HG03196 (cell line): ENCODE measurements around the gene FBXW11.
A peak's percentile ranks its signal among the peaks of the same experiment; 100 is the strongest.
"Not testable (repeated sequence)": the region's sequence is repeated elsewhere in the genome, so short reads cannot be mapped to it uniquely, and the experiment has no call there.

Experiments
- ATAC-seq: cut with Tn5 transposase; IDR thresholded peaks from one replicate; pipeline ENCODE4 v1.9.1; 2021; ENCODE audit not compliant: unreplicated experiment

FBXW11 gene

DNA sequence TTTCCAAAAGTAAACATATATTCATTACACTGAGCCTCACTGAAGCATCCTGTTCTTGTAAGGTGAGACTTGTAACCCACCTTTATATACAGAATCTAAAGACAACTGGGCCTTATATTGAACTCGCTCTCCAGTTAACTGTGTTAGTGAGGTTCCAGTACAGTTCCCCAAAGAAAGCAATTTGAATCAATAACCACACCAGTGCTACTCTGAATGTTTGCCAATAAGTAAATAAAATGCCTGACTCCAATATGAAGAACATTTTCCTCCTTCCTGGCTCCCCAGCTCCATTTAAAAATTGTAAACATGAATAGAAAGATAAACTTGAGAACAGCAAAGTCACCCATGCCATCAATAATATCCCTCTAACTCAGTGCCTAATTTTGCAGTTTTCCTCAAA lies 50.1 kb downstream of the FBXW11 start:
- ATAC-seq, result no peak

DNA sequence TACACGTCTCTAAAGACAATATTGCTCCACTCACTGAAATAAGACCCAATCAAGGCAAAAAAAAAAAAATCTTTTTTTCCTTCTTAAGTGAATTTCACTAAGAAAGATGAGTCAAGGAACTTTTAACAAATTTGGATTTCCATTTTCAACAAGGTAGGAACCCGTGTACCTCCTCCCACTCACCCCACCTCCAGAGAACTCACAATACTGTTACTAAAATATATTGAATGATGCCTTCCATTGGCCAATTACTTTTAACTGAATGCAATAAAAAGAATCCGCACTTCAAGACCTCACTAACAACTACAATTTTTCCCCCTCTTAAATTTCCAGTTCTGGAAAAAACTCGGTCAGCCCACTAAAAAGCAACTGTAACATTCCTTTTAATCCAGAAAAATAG lies 50.7 kb downstream of the FBXW11 start:
- ATAC-seq, result no peak

DNA sequence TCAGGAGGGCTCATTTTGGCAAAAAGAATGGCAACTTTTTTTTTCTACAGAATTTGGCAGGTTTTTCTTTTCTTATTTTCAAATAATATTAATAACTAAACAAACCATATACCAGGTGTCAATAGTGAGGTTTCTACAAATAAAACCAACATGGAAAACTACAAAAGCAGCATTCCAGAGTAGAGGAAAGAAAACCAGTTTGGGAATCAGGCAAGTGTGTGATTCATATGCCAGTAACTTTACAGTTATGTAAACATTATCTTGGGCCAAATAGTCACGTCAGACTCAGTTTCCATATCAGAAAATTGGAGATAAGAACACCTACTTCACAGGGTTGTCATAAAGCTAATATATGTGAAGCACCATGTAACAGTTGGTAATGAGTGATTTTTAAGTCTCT lies 51.7 kb downstream of the FBXW11 start:
- no peak for ATAC-seq

DNA sequence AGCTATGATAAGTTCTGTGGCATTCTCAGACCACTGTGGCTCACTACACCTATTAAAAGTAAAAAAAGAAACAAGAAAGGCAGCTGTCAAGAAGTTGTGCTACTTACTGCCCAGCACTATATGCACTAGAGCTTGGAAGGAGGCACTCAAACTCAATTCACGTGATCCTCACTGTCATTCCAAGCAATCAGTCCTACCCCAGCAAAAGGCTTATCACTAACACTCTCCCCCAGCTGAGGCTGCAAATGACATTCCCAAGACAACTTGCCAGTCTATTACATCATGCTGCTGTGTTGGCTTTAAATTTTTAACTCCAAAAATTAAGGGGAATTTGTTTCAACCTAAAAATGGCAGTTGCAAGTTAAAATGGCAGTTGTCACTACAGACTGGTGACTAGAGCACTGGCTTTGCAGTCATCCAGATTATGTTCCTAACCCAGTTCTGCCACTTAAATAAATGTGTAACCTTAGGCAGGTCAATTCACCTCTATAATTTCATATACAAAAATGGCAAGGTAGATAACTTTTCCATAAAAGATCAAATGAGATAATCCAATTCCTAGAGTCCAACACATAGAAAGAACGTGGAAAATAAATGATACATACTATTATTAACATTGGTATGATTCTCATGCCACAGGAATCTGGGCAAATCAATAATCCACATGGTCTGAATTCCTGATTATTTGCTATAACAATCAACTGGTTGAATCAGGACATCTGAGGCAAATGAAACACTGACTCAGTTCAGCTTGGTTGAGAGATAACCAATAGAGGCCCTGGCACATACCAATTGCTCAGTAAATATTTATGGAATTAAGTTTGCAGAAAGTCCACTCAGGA lies 52.4 kb downstream of the FBXW11 start:
- no peak for ATAC-seq

DNA sequence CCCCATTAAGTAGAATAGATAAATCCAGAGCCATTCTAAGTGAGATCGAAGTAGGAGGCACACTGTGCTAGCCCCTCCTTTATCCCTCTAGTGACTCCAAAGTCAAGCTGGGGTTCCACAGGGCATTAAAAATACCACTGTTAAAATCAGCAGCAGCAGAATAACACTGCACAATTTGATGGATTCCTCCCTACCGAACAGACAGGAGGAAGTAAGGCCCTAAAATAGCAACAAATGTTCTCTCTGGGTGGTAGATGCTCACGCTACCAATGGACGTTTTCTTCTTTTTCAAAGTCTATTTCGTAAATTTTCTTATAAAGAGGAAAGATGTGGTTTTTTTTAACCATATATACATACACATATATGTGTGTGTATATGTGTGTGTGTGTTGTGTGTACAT lies 54.4 kb downstream of the FBXW11 start:
- no peak for ATAC-seq

DNA sequence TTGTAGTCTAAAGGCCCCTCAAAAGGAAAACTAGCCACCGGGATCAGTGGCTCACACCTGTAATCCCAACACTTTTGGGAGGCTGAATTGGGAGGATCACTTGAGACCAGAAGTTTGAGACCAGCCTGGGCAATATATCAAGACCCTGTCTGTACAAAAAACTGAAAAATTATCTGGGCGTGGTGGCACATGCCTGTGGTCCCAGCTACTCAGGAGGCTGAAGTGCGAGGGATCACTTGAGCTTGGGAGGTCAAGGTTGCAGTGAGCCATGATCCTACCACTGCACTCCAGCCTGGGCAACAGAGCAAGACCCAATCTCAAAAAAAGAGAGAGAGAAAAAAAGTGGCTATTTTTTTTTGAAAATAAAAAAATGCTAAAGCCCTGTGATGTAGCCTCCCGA lies 55.2 kb downstream of the FBXW11 start:
- no peak for ATAC-seq

DNA sequence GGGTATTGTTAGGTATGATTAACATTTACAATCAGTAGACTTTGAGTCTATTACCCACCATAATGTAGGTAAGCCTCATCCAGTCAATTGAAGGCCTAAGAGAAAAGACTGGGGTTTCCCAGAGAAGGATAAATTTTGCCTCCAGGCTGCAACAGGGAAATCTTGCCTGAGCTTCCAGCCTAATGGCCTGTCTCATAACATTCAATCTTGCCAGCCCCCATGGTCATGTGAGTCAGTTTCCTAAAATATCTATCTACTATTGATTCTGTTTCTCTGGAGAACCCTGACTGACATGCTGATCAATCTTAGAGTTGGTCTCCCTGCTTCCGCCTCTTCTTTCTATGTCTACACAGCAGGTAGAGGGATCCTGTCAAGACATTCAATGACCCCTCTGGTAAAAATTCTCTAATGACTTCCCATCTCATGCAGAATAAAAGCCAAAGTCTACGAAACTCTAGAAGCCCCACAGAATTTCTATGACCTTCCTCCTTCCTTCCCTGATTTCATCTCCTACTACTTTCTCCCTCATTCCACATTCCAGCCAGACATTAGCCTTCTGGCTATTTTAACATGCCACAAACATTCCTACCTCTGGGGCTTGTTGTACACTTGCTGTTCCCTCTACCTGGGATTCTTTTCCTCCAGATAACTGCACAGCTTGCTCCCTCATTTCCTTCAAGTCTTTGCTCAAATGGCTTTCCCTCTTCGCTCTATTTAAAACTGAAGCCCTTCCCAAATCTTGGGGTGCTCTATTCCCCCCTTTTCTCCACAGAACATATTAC lies 60.2 kb downstream of the FBXW11 start:
- ATAC-seq, result no peak

DNA sequence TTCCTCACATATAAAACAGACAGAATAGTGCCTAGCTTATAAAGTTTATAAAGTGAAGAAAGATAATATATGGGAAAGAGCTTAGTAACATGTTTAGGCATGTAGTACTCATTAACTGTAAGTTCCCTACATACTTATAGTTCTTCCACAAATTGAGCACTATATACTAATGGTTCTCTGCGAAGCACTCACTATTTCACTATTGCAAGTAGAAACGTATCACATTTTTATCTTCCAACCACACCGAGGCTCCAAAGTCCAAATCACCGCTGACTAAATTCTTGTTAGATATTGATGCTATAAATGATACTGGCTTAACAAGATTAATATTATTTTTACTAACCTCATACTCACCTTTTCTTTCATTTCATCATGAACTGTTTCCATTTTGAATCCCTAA lies 61.0 kb downstream of the FBXW11 start:
- no peak for ATAC-seq

DNA sequence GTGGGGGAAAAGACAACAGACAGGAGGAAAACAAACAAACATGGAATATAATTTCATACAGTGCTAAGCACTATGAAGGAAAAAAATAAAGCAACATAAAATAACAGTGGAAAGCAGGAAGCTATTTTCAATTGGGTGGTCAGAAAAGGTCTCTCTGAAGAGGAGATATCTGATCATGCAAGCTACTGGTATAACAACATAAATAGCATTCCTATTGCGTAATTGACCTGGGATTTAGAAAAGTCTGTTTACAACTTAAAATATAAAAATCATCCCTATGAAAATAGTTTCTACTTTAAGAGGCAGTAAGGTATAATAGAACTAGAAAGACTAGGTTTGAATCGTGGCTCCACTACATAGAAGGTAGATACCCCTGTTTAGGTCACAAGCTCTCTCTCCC lies 61.4 kb downstream of the FBXW11 start:
- no peak for ATAC-seq

DNA sequence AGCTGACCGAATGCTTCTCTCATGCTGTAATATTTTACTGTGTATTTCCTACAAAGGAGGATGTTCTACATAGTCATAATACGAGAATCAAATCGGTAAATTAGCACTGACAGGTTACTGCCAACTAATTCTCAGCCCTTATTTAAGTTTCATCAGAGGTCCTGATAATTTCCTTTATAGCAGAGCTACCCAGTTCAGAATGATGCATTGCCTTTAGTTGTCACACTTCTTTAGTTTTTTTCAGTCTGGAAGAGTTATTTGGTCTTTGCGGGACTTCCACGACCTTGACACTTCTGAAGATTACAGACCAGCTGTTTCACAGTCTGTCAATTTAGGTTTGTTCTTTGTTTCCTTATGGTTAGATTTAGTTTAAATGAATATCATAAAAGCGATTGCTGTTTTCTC lies 64.3 kb downstream of the FBXW11 start:
- ATAC-seq, result not testable (repeated sequence)

DNA sequence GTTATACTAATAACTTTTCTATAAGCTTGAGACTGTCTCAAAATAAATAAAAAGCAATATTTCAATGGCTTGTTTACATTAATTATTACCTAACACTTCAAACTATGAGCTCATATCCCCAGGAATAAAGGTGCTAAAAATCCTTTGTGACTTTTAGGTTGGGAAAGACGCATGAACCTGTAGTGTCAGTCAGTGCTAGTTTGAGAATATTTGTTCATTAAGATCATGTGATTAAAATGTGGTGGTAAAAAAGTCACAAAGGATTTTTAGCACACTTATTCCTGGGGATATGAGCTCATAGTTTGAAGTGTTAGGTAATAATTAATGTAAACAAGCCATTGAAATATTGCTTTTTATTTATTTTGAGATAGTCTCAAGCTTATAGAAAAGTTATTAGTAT lies 64.8 kb downstream of the FBXW11 start:
- not testable (repeated sequence) for ATAC-seq

DNA sequence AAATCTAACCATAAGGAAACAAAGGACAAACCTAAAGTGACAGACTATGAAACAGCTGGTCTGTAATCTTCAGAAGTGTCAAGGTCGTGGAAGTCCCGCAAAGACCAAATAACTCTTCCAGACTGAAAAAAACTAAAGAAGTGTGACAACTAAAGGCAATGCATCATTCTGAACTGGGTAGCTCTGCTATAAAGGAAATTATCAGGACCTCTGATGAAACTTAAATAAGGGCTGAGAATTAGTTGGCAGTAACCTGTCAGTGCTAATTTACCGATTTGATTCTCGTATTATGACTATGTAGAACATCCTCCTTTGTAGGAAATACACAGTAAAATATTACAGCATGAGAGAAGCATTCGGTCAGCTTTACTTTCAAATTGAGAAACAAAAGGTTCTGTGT lies 65.2 kb downstream of the FBXW11 start:
- ATAC-seq, result not testable (repeated sequence)

DNA sequence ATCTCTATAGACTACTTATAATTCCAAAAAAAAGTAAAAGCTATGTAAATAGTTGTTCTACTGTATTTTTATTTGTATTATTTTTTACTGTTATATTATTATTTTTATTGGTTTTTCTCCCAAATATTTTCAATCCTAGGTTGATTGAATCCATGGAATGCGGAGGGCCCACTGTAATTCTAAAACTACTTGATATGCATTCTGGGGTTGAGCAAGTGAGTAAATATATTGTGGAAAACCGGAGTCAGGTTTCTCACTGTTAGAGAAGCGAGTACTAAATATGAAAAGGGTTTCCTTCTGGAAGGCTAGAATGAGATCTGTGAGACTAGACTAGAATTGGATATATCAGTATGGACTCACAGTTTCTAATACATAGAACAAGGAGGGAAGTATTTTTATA lies 66.5 kb downstream of the FBXW11 start:
- ATAC-seq, result no peak

DNA sequence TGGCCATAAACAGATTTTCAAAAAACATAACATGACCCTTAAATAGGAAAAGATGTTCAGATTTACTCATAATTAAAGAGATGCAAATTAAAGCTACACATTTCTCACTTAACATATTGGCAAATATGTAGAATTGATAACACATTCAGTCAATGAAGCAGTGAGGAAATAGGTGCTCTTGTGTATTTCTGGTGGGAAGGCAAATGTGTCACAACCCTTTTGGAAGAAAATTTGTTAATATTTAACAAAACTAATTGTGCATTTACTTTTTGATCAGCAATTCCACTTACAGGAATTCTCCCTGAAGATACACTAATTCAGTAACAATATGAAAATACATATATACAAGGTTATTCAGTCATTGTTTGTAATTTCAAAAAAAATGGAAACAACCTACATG lies 68.1 kb downstream of the FBXW11 start:
- ATAC-seq, result no peak

DNA sequence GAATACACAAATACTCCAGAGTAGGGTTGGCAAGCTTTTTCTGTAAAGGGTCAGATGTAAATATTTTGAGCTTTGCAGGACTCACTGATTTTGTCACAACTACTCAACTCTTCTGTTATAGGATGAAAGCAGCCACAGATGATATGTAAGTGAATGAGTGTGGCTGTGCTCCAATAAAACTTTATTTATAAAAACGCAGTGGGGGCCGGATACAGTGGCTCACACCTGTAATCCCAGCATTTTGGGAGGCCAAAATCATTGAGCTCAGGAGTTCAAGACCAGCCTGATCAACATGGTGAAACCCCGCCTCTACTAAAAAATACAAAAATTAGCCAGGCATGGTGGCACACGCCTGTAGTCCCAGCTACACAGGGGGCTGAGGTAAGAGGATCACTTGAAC lies 69.1 kb downstream of the FBXW11 start:
- no peak for ATAC-seq

DNA sequence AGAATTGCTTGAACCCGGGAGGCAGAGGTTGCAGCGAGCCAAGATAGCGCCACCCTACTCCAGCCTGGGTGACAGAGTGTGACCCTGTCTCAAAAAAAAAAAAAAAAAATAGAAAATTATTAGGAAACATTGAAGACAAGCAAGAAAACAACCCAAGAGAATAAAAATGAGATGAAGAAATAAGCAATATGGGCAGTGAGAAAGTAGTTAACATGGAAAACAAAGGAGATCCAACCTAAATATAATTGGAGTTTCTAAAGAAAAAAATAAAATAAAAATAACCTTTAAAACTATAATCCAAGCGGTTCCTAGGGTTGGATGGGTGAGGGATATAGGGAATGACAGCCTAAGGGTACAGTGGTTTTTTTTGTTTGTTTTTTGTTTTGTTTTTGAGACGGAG lies 71.9 kb downstream of the FBXW11 start:
- ATAC-seq, result no peak

DNA sequence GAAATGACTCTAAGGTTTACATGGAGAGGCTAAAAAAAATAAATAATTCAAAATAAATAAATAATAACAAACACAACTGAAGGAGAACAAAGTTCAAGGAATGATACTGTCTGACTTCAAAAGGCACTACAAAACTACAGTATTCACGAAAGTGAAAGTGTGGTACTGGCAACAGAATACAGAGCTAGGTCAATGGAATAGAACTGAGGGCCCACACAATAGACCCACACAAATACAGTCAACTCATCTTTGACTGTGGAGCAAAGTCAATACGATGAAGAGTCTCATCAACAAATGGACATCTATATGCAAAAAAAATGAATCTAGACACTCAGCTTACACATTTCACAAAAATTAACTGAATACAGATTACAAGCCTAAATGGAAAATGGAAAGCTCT lies 75.3 kb downstream of the FBXW11 start:
- ATAC-seq, result no peak

DNA sequence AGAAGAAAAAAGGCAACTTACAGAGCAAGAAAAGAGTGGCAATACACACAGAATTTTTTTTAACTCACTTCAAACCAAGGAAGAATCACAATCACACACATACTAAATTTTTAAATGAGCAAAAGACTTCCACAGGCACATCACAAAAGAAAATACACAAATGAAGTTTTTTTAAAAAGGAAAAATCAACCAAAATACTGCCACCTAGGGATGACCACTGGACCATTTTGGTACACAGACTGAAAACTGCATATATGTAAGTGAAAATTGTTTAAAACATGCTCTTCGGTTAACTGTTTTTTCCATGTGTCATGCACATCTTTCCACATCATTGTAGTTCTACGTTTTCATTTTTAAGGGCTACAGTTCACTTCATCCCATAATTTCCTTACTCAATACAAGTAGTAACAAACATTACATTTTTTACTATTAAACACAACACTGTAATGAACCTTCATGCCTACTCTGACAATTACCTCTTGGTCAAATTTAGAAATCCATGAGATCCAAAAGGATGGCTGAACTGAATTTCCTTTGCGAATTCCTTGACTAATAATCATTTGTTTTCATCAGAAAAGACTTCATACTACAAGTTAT lies 79.0 kb downstream of the FBXW11 start:
- ATAC-seq, result no peak

DNA sequence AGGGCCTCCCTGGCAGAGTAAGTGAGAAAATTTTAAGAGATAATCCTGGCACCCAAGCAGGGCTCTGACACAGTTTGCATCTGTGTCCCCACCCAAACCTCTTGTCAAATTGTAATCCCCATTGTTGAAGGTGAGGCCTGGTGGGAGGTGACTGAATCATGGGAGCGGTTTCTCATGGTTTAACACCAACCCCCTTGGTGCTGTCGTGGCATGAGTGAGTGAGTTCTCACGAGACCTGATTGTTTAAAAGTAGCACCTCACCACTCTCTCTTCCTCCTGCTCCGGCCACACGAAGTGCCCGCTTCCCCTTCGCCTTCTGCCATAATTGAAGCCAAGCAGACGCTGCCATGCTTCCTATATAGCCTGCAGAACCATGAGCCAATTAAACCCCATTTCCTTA lies 80.1 kb downstream of the FBXW11 start:
- ATAC-seq, result peak; percentile 85

DNA sequence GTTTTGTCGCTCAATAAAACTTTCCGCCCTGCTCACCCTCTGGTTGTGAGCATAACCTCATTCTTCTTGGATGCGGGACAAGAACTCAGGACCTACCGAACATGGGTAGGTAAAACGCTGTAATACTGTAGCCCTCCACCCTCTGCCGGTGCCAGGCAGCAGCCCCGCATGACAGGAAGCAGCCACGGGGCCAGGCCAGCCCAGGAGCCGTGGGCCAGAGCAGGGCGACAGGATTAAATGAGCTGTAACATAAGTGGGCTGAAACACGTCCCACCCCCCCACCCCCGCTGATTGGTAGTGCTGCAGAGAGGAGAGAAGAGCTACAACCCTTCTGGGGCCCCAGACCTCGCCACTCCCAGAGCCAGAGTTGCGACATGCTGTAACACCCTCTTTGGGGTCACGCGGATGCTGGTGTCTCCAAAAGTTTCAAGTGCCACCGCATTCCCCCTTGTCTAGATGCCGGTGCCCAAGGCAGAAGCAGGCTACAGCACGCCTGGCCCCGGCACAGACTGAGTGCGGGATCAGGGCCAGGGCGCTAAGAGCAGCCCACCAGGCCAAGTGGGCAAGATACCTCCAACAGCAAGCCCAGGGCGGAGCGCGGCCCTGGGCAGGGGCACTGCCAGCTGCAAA lies 81.8 kb downstream of the FBXW11 start:
- no peak for ATAC-seq

DNA sequence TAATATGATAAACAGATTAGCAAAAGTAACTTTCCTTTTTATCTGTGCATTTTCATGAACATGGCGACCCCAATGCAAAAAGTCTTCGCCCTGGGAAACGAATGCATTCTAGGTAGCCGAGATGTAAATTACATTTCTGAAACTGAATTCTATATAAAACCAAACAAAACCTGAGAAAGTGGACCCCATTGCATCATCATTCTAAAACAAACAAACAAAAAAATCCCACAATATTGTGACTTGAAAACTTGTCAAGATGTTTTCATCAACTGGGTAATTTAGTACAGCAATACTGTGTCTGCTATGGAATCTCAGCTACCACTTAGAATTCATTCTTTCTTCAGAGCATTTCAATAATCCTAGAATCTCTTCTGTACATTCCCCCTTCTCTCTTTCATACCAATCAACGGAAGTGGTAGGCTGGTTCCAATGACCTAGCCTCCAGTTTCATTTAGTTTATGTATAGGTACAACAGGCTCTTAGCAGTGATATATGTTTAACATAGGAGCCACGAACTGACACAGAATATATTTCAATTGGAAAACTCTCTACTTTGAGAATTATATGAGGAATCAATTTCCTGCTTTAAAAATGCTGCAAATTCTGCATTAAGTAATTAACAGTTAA lies 85.6 kb downstream of the FBXW11 start:
- ATAC-seq, result no peak
